ENCODE measurements around the gene ASXL1. TPM values are rescaled to one million over a fixed set of nuclear protein-coding genes. Genes with fewer than 3 reads are reported as not detected.

ASXL1 gene
- total and polyA plus RNA-seq, 9 of the 15 experiments (the other 6 are each of a cell fraction or from before 2014, with no cell fraction given) = 6.5 to 65.3 (median 32.3) TPM

- in situ Hi-C loops (cut with MboI) = loop anchor here (5.0 kb wide), 1 partner anchor 104 kb away; no protein-coding TSS in a partner anchor
- CTCF ChIA-PET (ENCODE audit: low intra/inter-chr PET ratio) = no interaction called here
- no TSS peak for BruUV-seq (replicated peaks)
Measured at GRCh38 chr20:32436142-32436861, 78.2 kb downstream of the ASXL1 start.

GRCh38 chr20:32436968-32437367, 78.8 kb downstream of the ASXL1 start:
- 0 out of 2 replicates have a peak, but pooled peaks have one; percentile 29 for TF ChIP-seq POLR2G (IDR thresholded peaks at IDR 0.05; ENCODE audit: low read depth, low read length)
- TF ChIP-seq ZNF592 (IDR thresholded peaks at IDR 0.05) = no peak
- Histone ChIP-seq H3K27me3 (ENCODE audit: control insufficient read depth in 2 of 2, insufficient read depth in 2 of 2, low read length in 2 of 2) (no peaks in the 10 kb centered on the region), H3K9me3 (replicated peaks; ENCODE audit: control insufficient read depth, insufficient read depth, low read depth, low read length) (no peaks in the 10 kb centered on the region), H3K4me1 (replicated peaks in 1 of 2; ENCODE audit: control insufficient read depth in 2 of 2, insufficient read depth in 2 of 2, low read length in 2 of 2) (peaks cover 0 to 3% of the 10 kb centered on the region in 2 experiments; a peak in 1 of 5 replicates), H3K9me1 (ENCODE audit: control insufficient read depth, insufficient read depth, low read length) (no peaks in the 10 kb centered on the region), H3K27ac (ENCODE audit: extremely low read depth, low read depth, low read length) (no peak overlapping the region), H3K4me3 (no peak overlapping the region), H3K79me2 (ENCODE audit: control insufficient read depth, insufficient read depth, low read length) (no peaks in the 10 kb centered on the region), H2AFZ (ENCODE audit: low read depth, low read length) (no peak overlapping the region), H3K36me3 (ENCODE audit: control insufficient read depth, insufficient read depth, low read length) (peaks cover 83% of the 10 kb centered on the region), H4K20me1 (replicated peaks; ENCODE audit: control insufficient read depth, insufficient read depth, low read length) (peaks cover 13% of the 10 kb centered on the region), H3K4me2 (ENCODE audit: insufficient read depth, low read length) (no peak overlapping the region), H3K9ac (ENCODE audit: insufficient read depth in 1 of 2, low read depth in 2 of 2, low read length in 2 of 2) (no peak overlapping the region)
- ATAC-seq (no peak), DNase-seq (ENCODE audit: extremely low read depth in 1 of 4, low spot score in 3 of 4) (no peak), FAIRE-seq (no peak)
- in situ Hi-C loops (cut with MboI) = loop anchor here (5.0 kb wide), 1 partner anchor 105 kb away; no protein-coding TSS in a partner anchor
- BruUV-seq (replicated peaks) = no TSS peak
- intact Hi-C loops (cut with micrococcal nuclease) = loop anchor here (5.0 kb wide), 2 partner anchors 80 to 280 kb away; partner anchors contain the start of gene ASXL1
- ChIA-PET POLR2A (no interaction called here), CTCF (ENCODE audit: low intra/inter-chr PET ratio) (interaction anchor here (0.6 to 1.5 kb wide), 2 partner anchors 101 to 340 kb away, joined by 4 read pairs; no protein-coding TSS in a partner anchor)
- 93% methylated on average over 7 of the region's 7 CpGs for WGBS (ENCODE audit: insufficient coverage, low coverage, missing lambda C conversion rate)

More at GRCh38 chr20:32436142-32436861, 78.2 kb downstream of the ASXL1 start:
- Histone ChIP-seq H2AFZ (ENCODE audit: low read depth, low read length) (no peak overlapping the region), H3K36me3 (ENCODE audit: control insufficient read depth, insufficient read depth, low read length) (peaks cover 84% of the 10 kb centered on the region), H3K4me3 (no peak overlapping the region), H3K27ac (ENCODE audit: extremely low read depth, low read depth, low read length) (no peak overlapping the region), H3K9me3 (replicated peaks; ENCODE audit: control insufficient read depth, insufficient read depth, low read depth, low read length) (no peaks in the 10 kb centered on the region), H3K4me2 (ENCODE audit: insufficient read depth, low read length) (no peak overlapping the region), H3K9me1 (ENCODE audit: control insufficient read depth, insufficient read depth, low read length) (no peaks in the 10 kb centered on the region), H3K27me3 (ENCODE audit: control insufficient read depth in 2 of 2, insufficient read depth in 2 of 2, low read length in 2 of 2) (no peaks in the 10 kb centered on the region), H4K20me1 (replicated peaks; ENCODE audit: control insufficient read depth, insufficient read depth, low read length) (peaks cover 13% of the 10 kb centered on the region), H3K79me2 (ENCODE audit: control insufficient read depth, insufficient read depth, low read length) (no peaks in the 10 kb centered on the region), H3K9ac (ENCODE audit: insufficient read depth in 1 of 2, low read depth in 2 of 2, low read length in 2 of 2) (no peak overlapping the region), H3K4me1 (replicated peaks in 1 of 2; ENCODE audit: control insufficient read depth in 2 of 2, insufficient read depth in 2 of 2, low read length in 2 of 2) (peaks cover 0 to 3% of the 10 kb centered on the region in 2 experiments; a peak in 1 of 5 replicates)
- WGBS (ENCODE audit: insufficient coverage, low coverage, missing lambda C conversion rate) = 93% methylated on average over 11 of the region's 11 CpGs
- TF ChIP-seq RNF2 (IDR thresholded peaks at IDR 0.05) = no peak
- 0 out of 2 replicates have a peak, but pooled peaks have one; percentile 14 for TF ChIP-seq POLR2AphosphoS5 (IDR thresholded peaks at IDR 0.05; ENCODE audit: control insufficient read depth, insufficient read depth, low read depth, low read length)
- ATAC-seq = no peak
- intact Hi-C loops (cut with micrococcal nuclease) = loop anchor here (5.0 kb wide), 2 partner anchors 79 to 279 kb away; partner anchors contain the start of gene ASXL1
- POLR2A ChIA-PET = interaction anchor here (1.1 kb wide), 1 partner anchor 60 kb away, joined by 4 read pairs; no protein-coding TSS in a partner anchor
- no peak for FAIRE-seq
- no peak for DNase-seq (ENCODE audit: extremely low read depth in 1 of 4, low spot score in 3 of 4)
